Neural progenitor cell (in vitro differentiated cells): ENCODE data around the gene SPINT4.

ENCODE experiments used
- CTCF ChIP-seq: fragments of 200-600 bp; sonication (generic); IDR thresholded peaks from 2 replicates; pipeline ENCODE4 v1.5.1; 2017; ENCODE audit warnings: antibody characterized with exemption, mild to moderate bottlenecking
- EZH2 ChIP-seq: fragments of 200-600 bp; sonication (generic); IDR thresholded peaks from 2 replicates; pipeline ENCODE4 v1.6.1; 2017; ENCODE audit warnings: antibody characterized with exemption, mild to moderate bottlenecking, moderate library complexity
- EZH2phosphoT487 ChIP-seq: fragments of 200-600 bp; sonication (generic); IDR thresholded peaks from 2 replicates; pipeline ENCODE4 v1.6.1; 2017; ENCODE audit warnings: antibody characterized with exemption

GRCh38 chr20:45672765-45673164 is 49.4 kb upstream of the SPINT4 start:
- TF ChIP-seq CTCF (no peak), EZH2 (no peak), EZH2phosphoT487 (no peak)
